IPS-15b (cell line): ENCODE data around the gene USP24.
"Not testable (repeated sequence)": the region's sequence is repeated elsewhere in the genome, so short reads cannot be mapped to it uniquely, and the experiment has no call there.

Experiments used
- H3K27me3 ChIP-seq: one replicate; pipeline ENCODE4 v1.6.1; 2013; ENCODE audit warnings: low read length; ENCODE audit not compliant: control insufficient read depth, insufficient read depth
- H3K36me3 ChIP-seq: one replicate; pipeline ENCODE4 v1.6.1; 2013; ENCODE audit warnings: low read length; ENCODE audit not compliant: control insufficient read depth, insufficient read depth
- H3K4me1 ChIP-seq: one replicate; pipeline ENCODE4 v1.6.1; 2013; ENCODE audit warnings: mild to moderate bottlenecking, low read length; ENCODE audit not compliant: control insufficient read depth, insufficient read depth
- H3K4me3 ChIP-seq: one replicate; pipeline ENCODE4 v1.5.1; 2013; ENCODE audit warnings: low read depth, low read length
- H3K9ac ChIP-seq: one replicate; pipeline ENCODE4 v1.6.1; 2013; ENCODE audit warnings: low read depth, mild to moderate bottlenecking, low read length
- H3K9me3 ChIP-seq: one replicate; pipeline ENCODE4 v1.6.1; 2013; ENCODE audit warnings: mild to moderate bottlenecking, low read length; ENCODE audit not compliant: control insufficient read depth, insufficient read depth

Gene USP24

GRCh38 chr1:55033265-55033614, 181.9 kb downstream of the USP24 start:
- Histone ChIP-seq H3K27me3 (peaks cover 11% of the 10 kb centered on the region), H3K9ac (no peak overlapping the region), H3K4me3 (no peak overlapping the region), H3K9me3 (no peaks in the 10 kb centered on the region), H3K4me1 (no peaks in the 10 kb centered on the region), H3K36me3 (no peaks in the 10 kb centered on the region)

GRCh38 chr1:55031098-55031497, 184.1 kb downstream of the USP24 start:
- not testable (repeated sequence) for H3K9me3 ChIP-seq, H3K4me1 ChIP-seq, H3K4me3 ChIP-seq, H3K9ac ChIP-seq, H3K27me3 ChIP-seq, H3K36me3 ChIP-seq

GRCh38 chr1:55026682-55027081, 188.5 kb downstream of the USP24 start:
- H3K36me3 ChIP-seq, H3K4me3 ChIP-seq, H3K9me3 ChIP-seq, H3K9ac ChIP-seq, H3K4me1 ChIP-seq, H3K27me3 ChIP-seq: not testable (repeated sequence)

GRCh38 chr1:55024163-55024562, 191.0 kb downstream of the USP24 start:
- H3K4me3 ChIP-seq, H3K4me1 ChIP-seq, H3K9ac ChIP-seq, H3K27me3 ChIP-seq, H3K36me3 ChIP-seq, H3K9me3 ChIP-seq: not testable (repeated sequence)

DNA sequence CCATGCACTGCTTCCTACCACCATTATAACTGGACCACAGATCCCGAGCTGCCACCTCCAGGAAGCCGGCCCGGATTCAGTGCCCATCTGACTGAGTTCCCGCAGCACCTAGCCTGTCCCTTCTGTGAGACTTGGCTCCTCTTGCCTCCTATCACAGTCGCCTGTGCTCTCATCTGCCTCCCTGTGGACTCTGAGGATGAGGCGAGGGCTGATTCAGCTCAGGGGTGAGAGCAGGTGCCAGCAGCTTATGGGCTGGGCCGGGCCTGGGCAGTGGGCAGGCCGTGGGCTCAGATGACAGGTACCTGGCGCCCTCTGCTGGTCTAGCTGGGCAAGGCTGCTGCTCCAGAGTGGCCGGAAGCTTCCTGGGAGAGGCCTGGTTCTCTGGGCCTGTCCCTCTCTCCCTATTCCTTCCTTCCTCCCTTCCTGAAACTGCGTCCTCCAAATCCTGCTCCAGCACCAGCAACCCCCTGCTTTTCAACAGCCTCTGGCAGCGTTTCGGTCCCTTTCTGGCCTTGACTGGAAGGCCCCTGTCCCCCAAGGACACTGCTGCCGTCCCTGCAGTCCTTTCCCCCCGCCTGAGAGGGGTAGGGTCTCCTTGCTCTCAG, 193.1 kb downstream of the USP24 start:
- no peaks in the 10 kb centered on the region for H3K36me3 ChIP-seq
- no peaks in the 10 kb centered on the region for H3K9me3 ChIP-seq
- H3K9ac ChIP-seq = no peak overlapping the region
- no peaks in the 10 kb centered on the region for H3K4me1 ChIP-seq
- H3K27me3 ChIP-seq = peaks cover 2% of the 10 kb centered on the region
- H3K4me3 ChIP-seq = no peak overlapping the region

DNA sequence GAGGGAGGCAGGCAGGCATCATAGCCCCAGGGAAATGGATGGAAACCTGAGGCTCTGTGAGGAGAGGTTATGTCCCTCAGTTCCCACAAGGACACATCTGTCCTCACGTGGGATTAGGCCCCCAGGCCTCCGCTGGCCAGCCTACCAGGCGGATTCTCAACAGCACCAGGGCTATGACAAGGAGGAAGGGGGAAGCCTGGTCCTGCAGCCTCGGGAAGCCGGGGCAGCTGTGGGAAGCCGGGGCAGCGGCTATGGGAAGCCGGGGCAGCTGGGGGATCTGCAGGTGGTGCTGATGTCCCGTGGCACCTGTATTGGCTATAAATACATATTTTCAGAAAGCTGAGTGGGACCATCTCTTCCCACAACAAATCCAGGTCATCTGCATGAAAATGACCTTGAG, 196.8 kb downstream of the USP24 start:
- Histone ChIP-seq H3K9me3 (no peaks in the 10 kb centered on the region), H3K4me1 (no peaks in the 10 kb centered on the region), H3K4me3 (no peak overlapping the region), H3K36me3 (no peaks in the 10 kb centered on the region), H3K27me3 (peaks cover 2% of the 10 kb centered on the region), H3K9ac (no peak overlapping the region)
